SU-DHL-6 (cell line): ENCODE results near the gene SEC22A.

Source experiments
- H2AFZ ChIP-seq: fragments of 200-600 bp; sonication (generic); 2 replicates; pipeline ENCODE4 v1.6.1; 2014; ENCODE audit warnings: low read depth, mild to moderate bottlenecking, moderate library complexity, mixed read lengths, antibody characterized with exemption, low read length; ENCODE audit not compliant: severe bottlenecking
- H3F3A ChIP-seq: fragments of 200-600 bp; shearing (Covaris generic); 2 replicates; pipeline ENCODE4 v1.6.0; 2016; ENCODE audit warnings: antibody characterized with exemption, mild to moderate bottlenecking; ENCODE audit not compliant: insufficient read depth
- H3K27ac ChIP-seq: fragments of 200-600 bp; sonication (generic); 2 replicates; pipeline ENCODE4 v1.5.1; 2016; ENCODE audit warnings: low read depth, mild to moderate bottlenecking, low read length, moderate library complexity, mixed read lengths
- H3K27me3 ChIP-seq: fragments of 200-600 bp; sonication (generic), shearing (Covaris generic); 2 replicates; pipeline ENCODE4 v1.6.0; 2014; ENCODE audit warnings: mild to moderate bottlenecking, low read length
- H3K36me3 ChIP-seq: fragments of 200-600 bp; sonication (generic); 2 replicates; pipeline ENCODE4 v1.6.1; 2014; ENCODE audit warnings: mild to moderate bottlenecking, low read length, mixed read lengths
- H3K4me2 ChIP-seq: fragments of 300-600, 200-600 bp; shearing (Covaris generic), sonication (generic); 2 replicates; pipeline ENCODE4 v1.6.0; 2014; ENCODE audit warnings: low read length, low read depth, mild to moderate bottlenecking; ENCODE audit not compliant: poor library complexity, severe bottlenecking
- H3K4me3 ChIP-seq: fragments of 200-600 bp; sonication (generic); 2 replicates; pipeline ENCODE4 v1.5.1; 2014; ENCODE audit warnings: antibody characterized with exemption, low read length, mild to moderate bottlenecking, mixed read lengths; ENCODE audit not compliant: insufficient read depth, poor library complexity, severe bottlenecking
- H3K79me2 ChIP-seq: fragments of 200-600 bp; sonication (generic); 2 replicates; pipeline ENCODE4 v1.6.1; 2014; ENCODE audit warnings: mild to moderate bottlenecking, low read length, moderate library complexity; ENCODE audit not compliant: insufficient read depth
- H3K9ac ChIP-seq: fragments of 200-600 bp; sonication (generic); 2 replicates; pipeline ENCODE4 v1.7.0; 2014; ENCODE audit warnings: mild to moderate bottlenecking, low read length
- H3K9me2 ChIP-seq: fragments of 200-600 bp; sonication (generic); replicated peaks from 2 replicates; pipeline ENCODE4 v1.6.1; 2014; ENCODE audit warnings: low read length; ENCODE audit not compliant: insufficient read depth
- H3K9me3 ChIP-seq: fragments of 200-600 bp; sonication (generic); 2 replicates; pipeline ENCODE4 v1.6.1; 2014; ENCODE audit warnings: low read length, mixed read lengths; ENCODE audit not compliant: insufficient read depth
- H4K20me1 ChIP-seq: fragments of 200-600 bp; sonication (generic); 2 replicates; pipeline ENCODE4 v1.6.1; 2014; ENCODE audit warnings: low read depth, mild to moderate bottlenecking, antibody characterized with exemption, low read length, moderate library complexity, mixed read lengths
- EZH2phosphoT487 ChIP-seq: fragments of 200-600 bp; sonication (generic), shearing (Covaris generic); conservative IDR thresholded peaks from 2 replicates; pipeline ENCODE4 v1.6.1; 2018; ENCODE audit warnings: mild to moderate bottlenecking, antibody characterized with exemption, low read length, moderate library complexity, mixed read lengths
- TF ChIP-seq, protein P1 (sequence below): fragments of 200-600 bp; sonication (generic); IDR thresholded peaks from one replicate; pipeline ENCODE4 v1.5.1; 2017; ENCODE audit warnings: antibody characterized with exemption, mild to moderate bottlenecking, low read length, moderate library complexity; ENCODE audit not compliant: insufficient read depth, poor library complexity, severe bottlenecking

Gene SEC22A

DNA sequence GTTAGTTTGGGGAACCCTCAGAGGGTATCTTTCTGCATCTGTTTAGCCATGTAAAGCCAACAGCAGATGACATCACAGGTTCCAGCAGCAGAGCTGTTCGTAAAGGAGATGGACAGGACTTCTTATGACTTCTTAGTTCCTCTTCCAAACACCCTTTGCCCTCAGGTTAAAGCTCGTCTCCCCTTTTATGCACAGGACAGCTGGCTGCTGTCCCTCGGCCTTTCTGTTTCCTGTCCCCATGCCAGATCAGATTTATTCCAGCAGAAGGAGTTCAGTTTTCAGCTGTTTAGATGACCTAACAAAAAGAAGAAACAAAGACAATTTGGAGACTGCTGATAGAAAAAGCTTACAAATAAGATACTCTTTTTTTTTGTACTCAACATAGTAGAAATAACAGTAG, 45.1 kb downstream of the SEC22A start:
- Histone ChIP-seq H3K36me3 (peaks cover 5% of the 10 kb centered on the region; the same call in 1 of the 2 replicates), H3K9ac (no peak overlapping the region), H3K79me2 (no peaks in the 10 kb centered on the region; the same call in 1 of the 2 replicates), H4K20me1 (no peaks in the 10 kb centered on the region), H2AFZ (no peak overlapping the region), H3K9me3 (no peaks in the 10 kb centered on the region), H3K9me2 (no peaks in the 10 kb centered on the region), H3K27me3 (no peaks in the 10 kb centered on the region), H3F3A (no peaks in the 10 kb centered on the region), H3K4me3 (no peak overlapping the region), H3K27ac (no peak overlapping the region), H3K4me2 (no peak overlapping the region)
- TF ChIP-seq, protein P1, sequence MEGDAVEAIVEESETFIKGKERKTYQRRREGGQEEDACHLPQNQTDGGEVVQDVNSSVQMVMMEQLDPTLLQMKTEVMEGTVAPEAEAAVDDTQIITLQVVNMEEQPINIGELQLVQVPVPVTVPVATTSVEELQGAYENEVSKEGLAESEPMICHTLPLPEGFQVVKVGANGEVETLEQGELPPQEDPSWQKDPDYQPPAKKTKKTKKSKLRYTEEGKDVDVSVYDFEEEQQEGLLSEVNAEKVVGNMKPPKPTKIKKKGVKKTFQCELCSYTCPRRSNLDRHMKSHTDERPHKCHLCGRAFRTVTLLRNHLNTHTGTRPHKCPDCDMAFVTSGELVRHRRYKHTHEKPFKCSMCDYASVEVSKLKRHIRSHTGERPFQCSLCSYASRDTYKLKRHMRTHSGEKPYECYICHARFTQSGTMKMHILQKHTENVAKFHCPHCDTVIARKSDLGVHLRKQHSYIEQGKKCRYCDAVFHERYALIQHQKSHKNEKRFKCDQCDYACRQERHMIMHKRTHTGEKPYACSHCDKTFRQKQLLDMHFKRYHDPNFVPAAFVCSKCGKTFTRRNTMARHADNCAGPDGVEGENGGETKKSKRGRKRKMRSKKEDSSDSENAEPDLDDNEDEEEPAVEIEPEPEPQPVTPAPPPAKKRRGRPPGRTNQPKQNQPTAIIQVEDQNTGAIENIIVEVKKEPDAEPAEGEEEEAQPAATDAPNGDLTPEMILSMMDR: no peak
- no peak for TF ChIP-seq EZH2phosphoT487

DNA sequence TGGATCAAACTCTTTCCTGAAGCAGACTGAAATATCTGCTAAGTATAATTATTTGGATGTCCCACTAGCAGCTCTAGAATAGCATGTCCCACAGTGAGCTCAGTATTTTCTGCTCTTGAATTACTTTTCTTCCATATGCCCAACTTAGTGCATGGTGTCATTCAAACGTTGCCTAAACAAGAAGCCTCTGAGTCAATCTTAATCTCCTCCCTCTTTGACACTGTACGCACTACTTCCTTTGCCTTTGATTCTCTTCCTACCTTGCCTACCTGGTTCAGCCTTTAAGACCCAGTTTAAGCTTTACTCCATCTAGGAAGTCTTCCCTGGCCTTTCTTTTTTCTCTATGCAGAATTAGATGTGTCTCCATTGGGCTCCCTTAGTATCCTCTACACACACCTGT, 54.5 kb downstream of the SEC22A start:
- H3K79me2 ChIP-seq: no peaks in the 10 kb centered on the region
- no peak overlapping the region for H3K4me3 ChIP-seq
- no peaks in the 10 kb centered on the region for H3K9me3 ChIP-seq
- peaks cover 11% of the 10 kb centered on the region for H3F3A ChIP-seq
- H3K9ac ChIP-seq: no peak overlapping the region
- TF ChIP-seq, protein P1: no peak
- no peaks in the 10 kb centered on the region for H3K27me3 ChIP-seq
- no peak overlapping the region for H3K27ac ChIP-seq
- no peak overlapping the region for H2AFZ ChIP-seq
- no peaks in the 10 kb centered on the region for H3K9me2 ChIP-seq
- no peaks in the 10 kb centered on the region for H3K36me3 ChIP-seq
- H3K4me2 ChIP-seq: no peak overlapping the region
- no peaks in the 10 kb centered on the region for H4K20me1 ChIP-seq

DNA sequence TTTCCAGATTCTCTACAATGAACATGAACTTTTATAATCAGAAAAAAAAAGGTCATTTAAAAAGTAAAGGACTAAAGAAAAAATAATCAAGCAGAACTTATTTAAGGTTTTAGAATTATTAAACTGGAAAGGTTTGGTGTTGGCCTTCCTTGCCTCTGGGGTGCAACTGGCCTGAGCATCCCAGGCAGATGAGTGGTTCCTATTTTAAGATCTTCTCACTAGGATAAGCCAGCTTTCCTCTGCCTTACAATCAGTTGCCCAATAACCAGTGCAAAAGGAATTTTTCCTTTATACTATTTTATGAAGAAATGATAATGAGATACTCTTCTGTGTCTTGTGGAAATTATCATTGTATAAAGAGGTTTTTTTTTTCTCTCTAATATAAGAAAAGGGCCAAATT, 56.6 kb downstream of the SEC22A start:
- Histone ChIP-seq H3K27ac (no peak overlapping the region), H3K9me3 (no peaks in the 10 kb centered on the region), H3K36me3 (no peaks in the 10 kb centered on the region), H3K9ac (no peak overlapping the region), H2AFZ (no peak overlapping the region), H4K20me1 (no peaks in the 10 kb centered on the region), H3K4me3 (no peak overlapping the region), H3F3A (peaks cover 11% of the 10 kb centered on the region), H3K4me2 (no peak overlapping the region), H3K79me2 (no peaks in the 10 kb centered on the region), H3K9me2 (no peaks in the 10 kb centered on the region), H3K27me3 (no peaks in the 10 kb centered on the region)
- no peak for TF ChIP-seq EZH2phosphoT487
- TF ChIP-seq, protein P1: no peak
